Anterior cingulate cortex (tissue), 58 donors: ENCODE results near the gene AASDHPPT.

ENCODE experiments used
- DNase-seq, 58 donors: peaks; one replicate each; lab custom pipeline; 2025; lab: John Stamatoyannopoulos, UW

Gene AASDHPPT

DNA sequence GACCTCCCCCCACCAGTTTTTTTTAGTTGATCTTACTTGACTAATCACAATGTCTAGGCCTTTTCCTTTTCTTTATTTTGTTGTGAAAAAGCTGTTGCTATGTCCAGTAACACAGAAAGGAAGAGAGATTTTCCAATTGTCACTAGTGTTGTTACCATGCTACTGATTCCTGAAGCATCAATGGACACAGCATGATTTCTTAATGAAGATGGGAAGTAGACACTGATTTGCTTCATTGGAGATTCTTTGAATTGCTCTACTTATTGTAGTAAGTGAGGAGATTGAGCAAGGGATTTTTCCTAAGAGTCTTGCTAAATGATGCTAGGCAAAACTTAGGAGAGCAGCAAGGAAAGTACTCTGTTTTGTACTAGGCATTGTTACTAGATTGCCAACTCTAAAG lies 4.6 kb downstream of the AASDHPPT start:
- DNase-seq: no peak

- no peak for DNase-seq
Measured at GRCh38 chr11:106086135-106086534, 8.7 kb downstream of the AASDHPPT start.

- no peak for DNase-seq
Measured at GRCh38 chr11:106086850-106087249, 9.4 kb downstream of the AASDHPPT start.

DNA sequence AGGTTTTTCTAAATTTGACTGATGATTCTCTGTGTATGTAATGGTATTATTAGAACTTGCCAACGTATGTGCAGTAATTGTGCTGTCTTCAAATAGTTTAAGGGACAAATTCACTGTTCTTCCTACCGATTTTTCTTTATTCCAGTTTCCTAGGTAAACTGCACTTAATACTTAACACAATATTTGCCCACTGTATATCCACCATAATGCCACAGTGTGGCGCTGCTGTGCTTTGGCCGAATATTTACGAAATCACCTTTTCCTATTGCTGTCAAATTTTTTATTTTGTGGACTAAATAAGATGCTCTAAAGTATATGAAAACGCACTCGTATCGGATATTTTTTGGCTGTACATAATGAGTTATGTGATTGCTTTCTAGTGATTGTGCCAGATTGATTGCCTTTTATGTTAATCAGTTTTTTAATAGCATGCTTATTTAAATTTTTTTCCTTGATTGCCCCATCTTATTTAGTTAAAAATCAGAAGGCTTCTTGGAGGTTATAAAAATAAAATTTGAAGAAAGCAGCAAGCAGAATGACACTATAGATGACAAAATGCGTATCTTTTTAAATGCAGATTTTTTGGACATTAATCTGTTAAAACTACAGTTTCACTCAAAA lies 10.5 kb downstream of the AASDHPPT start:
- DNase-seq: peak in 35 of 58 donors; percentile 1 to 62 (median 8)

- no peak for DNase-seq
Measured at GRCh38 chr11:106088896-106089295, 11.4 kb downstream of the AASDHPPT start.

- no peak for DNase-seq
Measured at GRCh38 chr11:106091480-106092123, 14.1 kb downstream of the AASDHPPT start.

GRCh38 chr11:106092446-106092845 lies 15.0 kb downstream of the AASDHPPT start:
- no peak for DNase-seq

DNA sequence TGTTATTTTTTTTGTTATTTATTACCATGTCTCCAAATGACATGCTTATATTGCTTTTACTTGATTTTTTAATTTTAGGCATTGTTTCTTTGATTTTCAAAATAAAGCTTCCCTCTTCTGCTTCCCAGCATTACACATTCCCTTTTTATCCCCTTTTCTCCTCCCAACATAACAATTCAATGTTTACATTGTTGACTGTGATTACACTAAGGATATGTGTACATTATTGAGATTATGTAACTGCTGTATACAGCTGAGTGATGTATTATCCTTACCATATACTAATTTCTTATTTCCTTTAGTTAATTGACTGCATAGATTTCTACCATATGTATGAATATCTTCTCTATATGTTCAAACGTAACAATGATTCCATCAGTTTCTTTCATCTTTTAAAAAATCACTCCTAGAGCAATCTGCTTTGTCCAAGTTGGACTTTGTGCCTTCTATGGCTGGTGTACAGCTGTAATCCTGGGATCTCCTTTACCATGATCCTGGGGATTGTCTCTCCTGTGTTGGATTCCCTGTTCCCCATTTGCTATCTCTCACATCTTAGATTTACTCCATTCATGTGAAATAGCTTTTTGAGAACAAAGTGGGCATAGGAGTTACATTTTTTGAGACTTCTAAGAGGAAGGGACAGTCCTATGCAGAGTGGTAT lies 21.6 kb downstream of the AASDHPPT start:
- DNase-seq: no peak

GRCh38 chr11:106101370-106101769 lies 23.9 kb downstream of the AASDHPPT start:
- no peak for DNase-seq

- DNase-seq: no peak
Measured at GRCh38 chr11:106101819-106102218, 24.4 kb downstream of the AASDHPPT start.

DNA sequence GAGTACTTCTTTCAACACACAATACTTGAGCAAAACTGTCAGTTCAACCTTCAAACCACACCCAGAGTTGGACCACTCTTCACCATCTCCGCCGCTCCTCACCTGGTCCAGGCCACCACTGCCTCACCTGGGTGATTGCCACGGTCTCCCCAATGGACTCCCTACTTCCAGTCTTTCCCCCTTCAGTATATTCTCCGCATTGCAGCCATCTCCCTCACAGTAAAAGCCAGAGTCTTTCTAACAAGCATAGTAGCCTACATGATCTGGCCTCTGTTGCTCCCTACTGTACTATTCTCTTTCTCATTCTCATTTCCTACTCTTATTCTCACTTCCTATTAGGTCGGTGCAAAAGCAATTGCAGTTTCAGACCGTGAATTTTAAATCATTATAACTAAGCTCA lies 28.5 kb downstream of the AASDHPPT start:
- no peak for DNase-seq

GRCh38 chr11:106121570-106122320 lies 44.3 kb downstream of the AASDHPPT start:
- no peak for DNase-seq

DNA sequence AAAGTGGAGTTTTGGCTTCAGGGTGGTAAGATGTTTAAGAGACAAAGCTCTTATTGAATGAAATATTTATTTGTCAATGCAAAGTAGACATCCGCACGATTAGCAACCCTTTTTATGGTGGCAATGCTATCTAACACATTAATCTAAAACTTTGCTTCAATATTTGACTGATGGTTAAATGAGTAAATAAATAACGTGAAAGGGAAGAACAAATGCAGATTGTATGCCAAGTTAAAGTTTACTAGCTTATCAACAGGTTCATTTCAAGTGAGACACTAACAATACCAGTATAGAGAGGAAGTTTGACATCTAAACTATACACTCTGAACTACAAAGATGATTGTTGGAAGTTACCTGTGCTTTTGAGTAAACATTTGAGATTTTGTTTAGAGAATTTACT lies 50.1 kb downstream of the AASDHPPT start:
- DNase-seq: no peak

DNA sequence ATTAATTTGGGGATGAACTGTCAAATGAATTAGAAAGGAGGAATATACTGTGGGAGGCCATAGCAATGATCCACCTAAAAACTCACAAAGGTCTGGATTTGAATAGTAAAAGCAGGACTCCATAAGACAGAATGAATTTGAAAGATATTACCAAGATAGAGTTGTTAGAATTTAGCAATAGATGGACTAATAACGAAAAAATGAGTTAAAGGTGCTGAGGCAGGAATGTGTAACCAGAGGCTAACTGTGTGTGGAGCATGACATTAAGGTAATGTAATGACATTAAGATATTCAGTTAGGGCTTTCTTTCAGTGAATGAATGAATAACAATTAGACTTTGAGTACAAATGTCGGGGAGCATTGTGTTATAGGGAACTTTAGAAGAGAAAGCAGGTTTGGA lies 51.3 kb downstream of the AASDHPPT start:
- DNase-seq: no peak

GRCh38 chr11:106131998-106132397 lies 54.5 kb downstream of the AASDHPPT start:
- no peak for DNase-seq

DNA sequence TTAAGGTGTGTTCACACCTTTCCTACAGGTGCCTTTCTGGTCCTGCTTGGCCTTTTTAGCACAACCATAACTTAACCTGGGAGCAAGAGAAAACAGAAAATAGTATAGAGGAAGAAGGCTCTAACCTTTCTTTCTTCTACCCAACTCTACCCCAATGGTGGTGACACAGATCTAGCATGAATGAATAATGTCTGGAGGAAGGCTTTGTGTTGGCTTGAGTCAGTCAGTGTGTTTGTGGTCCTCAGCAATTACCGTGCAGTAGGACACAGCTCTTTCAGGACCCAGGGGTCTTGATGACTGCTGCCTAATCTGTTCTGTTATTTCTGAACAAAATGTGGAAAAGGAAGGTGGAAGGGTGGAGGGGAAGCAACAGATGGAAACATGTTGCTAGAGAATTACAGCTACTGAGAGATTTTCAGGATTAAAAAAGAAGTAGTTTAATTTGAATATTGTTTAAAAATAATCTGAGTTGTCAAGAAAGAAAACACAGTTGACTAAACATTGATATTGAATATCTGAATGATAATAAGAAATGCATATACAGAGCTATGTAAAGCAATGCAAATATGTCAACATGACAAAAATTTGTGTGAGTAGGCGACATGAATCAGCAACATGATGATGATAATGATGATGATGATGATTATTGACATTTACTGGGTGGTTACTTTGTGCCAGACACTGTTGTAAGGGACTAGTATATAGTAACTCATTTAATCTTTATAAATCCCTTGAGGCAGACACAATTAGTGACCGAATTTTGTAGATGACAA lies 55.3 kb downstream of the AASDHPPT start:
- no peak for DNase-seq

- no peak for DNase-seq
Measured at GRCh38 chr11:106133529-106133928, 56.1 kb downstream of the AASDHPPT start.

DNA sequence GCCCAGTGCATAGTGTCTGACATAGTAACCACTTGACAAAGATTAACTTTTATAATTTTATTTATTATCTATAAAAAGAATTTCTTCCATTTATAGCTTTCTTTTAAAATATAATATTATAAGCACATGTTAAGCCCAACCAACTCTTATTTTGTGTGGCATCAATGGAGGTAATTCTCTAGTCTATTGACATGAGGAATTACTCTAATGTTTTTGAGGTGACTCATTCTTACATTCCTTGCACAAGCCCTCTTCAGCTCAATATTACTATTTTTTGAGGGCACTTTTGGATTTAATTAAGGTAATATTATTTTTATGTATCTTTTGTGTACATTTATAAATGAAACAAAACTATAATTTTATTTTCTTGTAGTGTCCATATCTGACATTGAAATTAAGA lies 59.6 kb downstream of the AASDHPPT start:
- no peak for DNase-seq

DNA sequence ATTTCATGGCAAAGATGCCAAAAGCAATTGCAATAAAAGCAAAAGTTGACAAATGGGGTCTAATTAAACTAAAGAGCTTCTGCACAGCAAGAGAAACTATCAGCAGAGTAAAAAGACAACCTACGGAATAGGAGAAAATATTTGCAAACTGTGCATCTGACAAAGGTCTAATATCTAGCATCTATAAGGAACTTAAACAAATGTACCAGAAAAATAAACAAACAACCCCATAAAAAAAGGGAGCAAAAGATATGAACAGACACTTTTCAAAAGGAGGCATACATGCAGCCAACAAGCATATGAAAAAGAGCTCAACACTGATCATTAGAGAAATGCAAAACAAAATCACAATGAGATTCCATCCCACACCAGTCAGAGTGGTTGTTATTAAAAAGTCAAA lies 60.3 kb downstream of the AASDHPPT start:
- no peak for DNase-seq
